ENCODE results near the gene NANOS1.

NANOS1 gene

GRCh38 chr10:119061926-119062325 is 32.4 kb downstream of the NANOS1 start:
- DNase-seq = no peak

GRCh38 chr10:119070395-119071165 is 41.1 kb downstream of the NANOS1 start:
- DNase-seq = no peak

GRCh38 chr10:119073584-119073983 is 44.1 kb downstream of the NANOS1 start:
- no peak for DNase-seq

DNA sequence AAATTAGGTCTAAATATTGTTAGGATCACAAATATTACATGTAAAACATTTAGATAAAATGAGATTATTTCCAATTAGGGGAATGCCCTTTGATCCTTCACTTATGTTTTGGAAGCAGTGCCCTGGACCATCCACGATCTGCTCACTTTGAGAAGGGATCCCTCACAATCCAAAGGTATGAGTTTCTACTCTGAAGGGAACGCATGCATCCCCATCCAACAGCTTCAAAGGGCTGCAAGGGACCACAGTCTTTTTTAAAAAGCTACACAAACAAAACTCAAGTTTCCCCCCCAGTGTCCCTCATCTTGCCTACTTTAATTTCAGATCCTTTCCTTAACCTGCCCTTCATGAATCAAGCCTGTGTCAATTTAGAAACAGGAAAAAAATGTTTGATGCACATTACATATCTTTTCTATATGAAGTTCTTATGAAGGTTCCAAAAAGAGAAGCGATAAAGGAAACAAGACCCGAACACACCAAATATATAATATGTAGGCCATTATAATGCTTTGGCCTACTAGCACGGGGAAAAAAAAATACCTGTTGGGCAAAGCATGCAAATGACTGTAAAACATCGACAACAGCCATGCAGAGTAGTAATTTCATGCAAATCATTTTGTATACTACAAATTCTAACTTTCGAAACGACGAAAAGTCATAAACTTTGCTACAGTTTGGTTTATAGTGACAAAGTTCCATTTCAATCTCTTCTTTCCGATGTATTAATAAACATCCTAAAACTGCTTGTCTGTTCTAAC is 49.1 kb downstream of the NANOS1 start:
- no peak for DNase-seq

DNA sequence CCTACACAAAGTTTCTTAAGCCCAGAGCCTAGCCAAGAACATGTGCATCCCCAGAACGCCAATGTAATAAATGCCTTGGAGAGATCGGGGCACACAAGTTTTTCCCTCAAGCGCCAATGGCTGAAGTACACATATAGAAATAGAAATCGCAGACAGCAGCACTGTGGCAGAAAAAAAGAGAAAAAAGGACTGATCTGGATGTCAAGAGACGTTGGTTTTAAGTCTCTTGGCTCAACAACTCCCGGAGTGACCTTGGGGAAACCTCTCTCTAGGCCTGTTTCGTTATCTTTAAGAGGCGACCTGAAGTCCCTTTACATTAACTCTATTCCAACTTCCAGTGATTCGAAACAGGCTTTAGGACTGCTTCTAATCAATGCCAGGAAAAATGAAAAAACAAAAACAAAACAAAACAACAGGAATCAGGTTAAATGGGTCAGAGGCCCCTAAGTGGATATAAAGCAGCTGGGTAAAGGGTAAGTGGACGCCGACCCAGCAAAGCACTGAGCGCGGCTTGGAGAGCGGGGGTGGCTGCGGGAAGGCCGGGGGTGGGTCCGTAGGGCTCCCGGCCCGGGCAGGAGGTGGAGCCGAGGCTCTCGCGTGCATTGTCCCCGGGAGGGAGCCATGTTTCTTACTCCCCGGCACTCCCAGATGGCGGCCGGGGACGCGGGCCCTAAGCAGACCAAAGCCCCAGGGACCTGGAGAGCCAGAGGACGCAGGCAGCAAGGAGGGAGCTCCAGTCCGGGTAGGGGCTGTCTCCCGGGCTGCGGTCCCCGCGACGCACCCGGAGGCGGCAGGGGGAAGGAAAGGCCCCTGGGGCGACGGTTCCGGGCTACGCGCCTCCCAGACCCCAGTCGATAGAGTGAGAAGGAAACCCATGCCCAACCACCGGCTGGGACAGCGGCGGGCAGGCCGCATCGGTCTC is 50.3 kb downstream of the NANOS1 start:
- DNase-seq = peak; percentile 88

GRCh38 chr10:119080521-119081259 is 51.2 kb downstream of the NANOS1 start, which contains the start of gene EIF3A:
Gene EIF3A, minus strand, starts transcription at chr10:119080817. Its CDS starts 141 bp downstream, at chr10:119080676.
- DNase-seq = peak; percentile 97
